RWPE2 (cell line): Measurements from ENCODE around the gene OSBPL10.

ENCODE experiments used
- ATAC-seq: fragments of 200-7000 bp; cut with Tn5 transposase; 3 replicates; pipeline ENCODE4 v1.9.1; 2021; ENCODE audit warnings: low read depth
- DNase-seq: peaks from one replicate; pipeline ENCODE4 v3.0.0-alpha.2; 2020; ENCODE audit warnings: low spot score
- H3K27ac ChIP-seq: fragments of 450-650 bp; 2 replicates; pipeline ENCODE4 v1.5.1; 2017; ENCODE audit warnings: mild to moderate bottlenecking; ENCODE audit not compliant: poor library complexity, severe bottlenecking
- H3K27me3 ChIP-seq: fragments of 250-450 bp; sonication (Bioruptor Pico); 2 replicates; pipeline ENCODE4 v1.5.1; 2021; ENCODE audit warnings: mild to moderate bottlenecking, moderate library complexity; ENCODE audit not compliant: insufficient read depth, poor library complexity, severe bottlenecking
- H3K36me3 ChIP-seq: fragments of 250-450 bp; sonication (Bioruptor Pico); 2 replicates; pipeline ENCODE4 v1.5.1; 2020; ENCODE audit warnings: low read depth, mild to moderate bottlenecking, moderate library complexity
- H3K4me1 ChIP-seq: fragments of 250-450 bp; sonication (Bioruptor Pico); 2 replicates; pipeline ENCODE4 v1.5.1; 2021; ENCODE audit warnings: mild to moderate bottlenecking, moderate library complexity; ENCODE audit not compliant: insufficient read depth, poor library complexity, severe bottlenecking
- H3K4me3 ChIP-seq: fragments of 250-450 bp; sonication (Bioruptor Pico); 2 replicates; pipeline ENCODE4 v1.5.1; 2021; ENCODE audit warnings: mild to moderate bottlenecking, moderate library complexity; ENCODE audit not compliant: severe bottlenecking
- H3K9me3 ChIP-seq: fragments of 250-450 bp; sonication (Bioruptor Pico); 2 replicates; pipeline ENCODE4 v1.5.1; 2021; ENCODE audit warnings: mild to moderate bottlenecking, moderate library complexity; ENCODE audit not compliant: severe bottlenecking
- CTCF ChIP-seq: fragments of 450-650 bp; IDR thresholded peaks from one replicate; pipeline ENCODE4 v1.5.1; 2017; ENCODE audit warnings: mild to moderate bottlenecking, moderate library complexity; ENCODE audit not compliant: poor library complexity, severe bottlenecking

The OSBPL10 gene

DNA sequence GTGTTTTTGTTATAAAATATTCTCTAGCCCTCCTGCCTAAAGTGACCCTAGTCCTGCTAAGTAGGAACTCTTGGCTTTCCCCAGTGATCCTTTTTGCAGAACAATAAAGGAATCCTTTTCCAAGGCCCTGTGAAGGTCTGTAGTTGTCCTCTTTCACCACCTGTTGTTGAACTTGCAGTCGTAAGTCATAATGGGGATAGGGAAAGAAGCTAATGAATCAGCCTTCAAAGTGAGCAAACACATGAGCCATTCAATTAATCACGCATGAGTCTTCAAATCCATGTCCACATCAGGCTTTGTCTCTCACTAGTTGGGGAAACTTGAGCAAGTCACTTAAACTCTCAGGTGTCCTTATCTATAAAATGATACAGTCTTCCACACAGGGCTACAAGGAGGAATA lies 28.0 kb upstream of the OSBPL10 start:
- no peaks in the 10 kb centered on the region for H3K9me3 ChIP-seq
- no peak overlapping the region for H3K27ac ChIP-seq
- no peak for TF ChIP-seq CTCF

DNA sequence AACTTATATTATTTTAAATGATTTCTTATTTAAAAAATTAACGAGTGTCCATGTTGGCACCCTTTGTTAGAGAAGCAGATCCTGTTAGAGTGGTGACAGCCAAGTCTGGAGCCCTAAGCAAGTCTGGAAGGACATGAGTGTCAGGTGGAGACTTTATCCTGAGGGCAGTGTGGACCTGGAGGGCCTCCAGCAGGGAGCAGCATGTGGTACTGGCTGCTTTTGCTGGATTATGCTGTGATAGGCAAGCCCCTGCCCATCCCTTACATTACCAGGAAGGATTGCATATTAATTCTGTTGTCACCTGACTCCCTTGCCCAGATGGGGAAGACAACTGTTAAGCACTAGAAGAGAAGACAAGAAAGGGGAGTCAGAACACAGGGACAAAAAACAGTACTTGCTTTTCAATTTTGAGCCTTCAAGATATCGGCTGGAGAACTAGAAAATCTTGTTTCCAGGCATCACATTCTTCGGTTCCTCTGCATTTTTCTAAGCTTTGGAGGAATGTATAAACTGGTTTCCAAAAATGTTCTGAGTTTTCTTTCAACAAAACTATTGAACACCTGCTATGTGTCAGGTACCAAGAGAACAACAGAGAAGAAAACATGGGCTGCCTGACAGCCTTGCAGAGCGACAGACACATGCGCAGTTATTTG lies 23.2 kb upstream of the OSBPL10 start:
- no peak for DNase-seq
- H3K36me3 ChIP-seq: no peaks in the 10 kb centered on the region
- peak; percentile 57; the same call in 2 of the 3 replicates for ATAC-seq
- no peaks in the 10 kb centered on the region for H3K9me3 ChIP-seq
- no peak overlapping the region for H3K4me3 ChIP-seq
- H3K27ac ChIP-seq: no peak overlapping the region
- no peak for TF ChIP-seq CTCF
- no peaks in the 10 kb centered on the region for H3K4me1 ChIP-seq
- no peaks in the 10 kb centered on the region for H3K27me3 ChIP-seq

More for the DNA sequence above, 28.0 kb upstream of the OSBPL10 start:
- Histone ChIP-seq H3K4me3 (no peak overlapping the region), H3K36me3 (no peaks in the 10 kb centered on the region), H3K4me1 (no peaks in the 10 kb centered on the region), H3K27me3 (no peaks in the 10 kb centered on the region)
- DNase-seq (no peak), ATAC-seq (peak; percentile 89)

DNA sequence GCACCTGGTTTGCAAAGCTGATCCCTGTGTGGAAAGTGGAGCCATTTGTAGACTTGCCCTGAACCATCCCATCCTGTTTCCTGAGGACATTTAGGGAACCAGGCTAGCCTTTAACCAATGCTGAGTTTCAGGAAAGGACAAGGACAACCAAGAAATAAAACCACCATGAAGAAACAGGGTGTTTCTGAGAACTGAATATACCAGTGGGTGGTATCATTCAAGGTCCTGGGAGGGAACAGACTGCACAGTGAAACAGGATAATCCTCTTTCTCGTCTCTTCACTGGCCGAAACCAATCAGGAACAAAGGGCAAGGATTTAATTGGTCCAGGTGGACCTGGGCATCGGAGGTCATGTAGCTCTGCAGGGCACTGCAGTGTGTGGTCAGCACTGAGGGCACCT lies 22.3 kb upstream of the OSBPL10 start:
- ATAC-seq (no peak), DNase-seq (no peak)
- Histone ChIP-seq H3K27me3 (no peaks in the 10 kb centered on the region), H3K27ac (no peak overlapping the region), H3K9me3 (no peaks in the 10 kb centered on the region), H3K4me1 (no peaks in the 10 kb centered on the region), H3K36me3 (no peaks in the 10 kb centered on the region), H3K4me3 (no peak overlapping the region)
- no peak for TF ChIP-seq CTCF

DNA sequence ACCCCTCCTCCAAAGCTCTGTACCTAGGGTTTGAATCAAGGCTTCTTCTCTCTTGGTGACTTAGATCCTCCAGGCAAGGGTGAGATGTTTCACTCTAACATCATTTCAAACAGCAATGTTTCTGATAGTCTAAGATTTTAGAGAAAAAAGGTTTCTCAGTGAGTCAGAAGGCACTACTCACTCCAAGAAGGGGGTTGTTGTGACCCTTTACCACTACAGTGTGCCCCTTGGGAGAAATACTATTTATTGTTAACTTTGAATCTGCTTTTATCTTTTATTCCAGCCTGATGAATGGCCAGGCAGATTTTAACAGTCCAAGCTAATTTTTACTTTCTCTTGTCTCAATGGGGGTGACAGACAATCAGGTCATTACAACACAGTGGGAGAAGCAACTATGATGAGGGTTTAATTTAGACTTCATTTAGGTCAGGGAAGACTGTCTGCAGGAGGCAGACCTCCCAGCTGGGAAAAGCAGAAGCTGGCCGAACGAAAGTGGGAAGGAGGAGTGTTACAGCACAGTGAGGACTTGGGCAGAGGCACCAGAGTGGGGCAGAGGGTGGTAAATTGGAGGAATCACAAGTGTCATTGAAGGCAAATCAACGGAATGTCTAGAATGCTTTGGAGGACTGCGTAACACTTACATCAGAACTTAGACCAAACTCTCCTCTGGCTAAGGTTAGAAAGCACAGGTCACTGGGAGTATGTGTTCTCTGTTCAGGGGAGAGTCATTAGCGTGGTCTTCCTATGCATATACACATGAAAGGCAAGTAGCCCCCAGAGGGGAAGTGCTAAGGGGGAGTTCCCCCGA lies 21.7 kb upstream of the OSBPL10 start:
- no peak for TF ChIP-seq CTCF
- Histone ChIP-seq H3K36me3 (no peaks in the 10 kb centered on the region), H3K9me3 (no peaks in the 10 kb centered on the region), H3K4me3 (no peak overlapping the region), H3K27me3 (no peaks in the 10 kb centered on the region), H3K27ac (no peak overlapping the region), H3K4me1 (no peaks in the 10 kb centered on the region)
- ATAC-seq: no peak
- no peak for DNase-seq

DNA sequence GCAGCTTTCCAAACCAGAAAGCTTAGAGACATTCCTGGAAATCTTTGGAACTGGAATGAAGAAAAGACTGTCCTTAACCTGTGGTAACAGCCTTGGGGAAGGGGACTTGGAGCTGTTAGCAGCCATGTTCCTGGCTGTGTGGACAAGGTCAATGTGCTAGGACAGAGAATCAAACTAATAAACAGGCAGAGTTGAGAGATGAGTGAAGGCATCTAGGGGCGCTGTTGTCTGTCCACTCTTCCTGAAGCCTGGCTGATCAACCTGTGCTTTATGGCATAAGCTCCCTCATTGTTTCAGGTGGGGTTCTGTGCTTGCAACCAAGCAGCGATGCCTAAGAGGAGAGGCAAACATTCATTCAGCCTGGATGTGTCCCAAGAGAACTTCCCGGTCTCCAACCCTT lies 19.8 kb upstream of the OSBPL10 start:
- DNase-seq: no peak

More for the DNA sequence above, 19.8 kb upstream of the OSBPL10 start:
- Histone ChIP-seq H3K27me3 (no peaks in the 10 kb centered on the region), H3K27ac (no peak overlapping the region), H3K4me1 (no peaks in the 10 kb centered on the region), H3K9me3 (no peaks in the 10 kb centered on the region), H3K4me3 (no peak overlapping the region), H3K36me3 (no peaks in the 10 kb centered on the region)
- no peak for ATAC-seq
- TF ChIP-seq CTCF: no peak
